RWPE1 (cell line): ENCODE measurements around the gene PRKCH.

ENCODE experiments used
- CTCF ChIA-PET: fragments of 350-600 bp; sonication (Branson Sonifier 250); formaldehyde crosslinking; extraction: SDS; loops from one replicate; lab custom pipeline; 2021; lab: Yijun Ruan, JAX
- POLR2A ChIA-PET: fragments of 400-600 bp; formaldehyde crosslinking; extraction: SDS; loops from one replicate; lab custom pipeline; 2020; ENCODE audit warnings: antibody characterized with exemption; ENCODE audit not compliant: low non-redundant PET; lab: Yijun Ruan, JAX
- DNase-seq: peaks from one replicate; pipeline ENCODE4 v3.0.0; 2012; ENCODE audit warnings: low spot score
- H3K27ac ChIP-seq: fragments of 450-650 bp; 2 replicates; pipeline ENCODE4 v1.5.1; 2017
- TF ChIP-seq, protein P1 (sequence below): fragments of 450-650 bp; conservative IDR thresholded peaks from 2 replicates; pipeline ENCODE4 v1.5.1; 2017; ENCODE audit warnings: low read depth, mild to moderate bottlenecking

The PRKCH gene

DNA sequence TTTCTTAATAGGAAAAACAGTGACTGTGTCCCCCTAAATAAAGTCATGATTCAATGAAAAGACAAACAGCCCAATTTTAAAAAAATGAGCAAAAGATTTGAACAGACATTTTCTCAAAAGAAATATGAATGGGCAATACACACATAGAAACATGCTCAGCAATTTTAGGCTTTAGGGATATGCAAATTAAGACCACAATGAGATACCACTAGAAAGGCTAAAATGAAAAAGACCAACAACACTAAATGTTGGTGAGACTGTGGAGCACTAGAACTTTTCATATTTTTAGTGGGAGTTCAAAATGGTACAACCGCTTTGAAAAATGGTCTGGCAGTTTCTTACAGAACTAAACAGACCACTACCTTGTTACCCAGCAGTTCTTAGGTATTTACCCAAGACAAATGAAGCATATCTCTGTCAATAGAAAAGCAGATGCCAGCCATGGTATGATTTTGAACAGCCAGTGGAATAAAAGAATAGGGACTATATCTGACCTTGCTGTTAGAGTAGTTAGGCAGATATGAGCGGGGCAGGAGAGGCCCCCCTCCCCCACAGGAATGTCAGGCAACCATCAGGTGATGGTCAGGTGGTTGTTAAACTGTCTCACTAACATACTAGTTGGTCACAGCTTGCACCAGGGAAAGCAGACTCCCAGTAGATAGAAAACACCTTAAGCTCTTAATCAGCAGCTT, 108.8 kb downstream of the PRKCH start:
- ChIA-PET POLR2A (no interaction called here), CTCF (no interaction called here)
- TF ChIP-seq, protein P1, sequence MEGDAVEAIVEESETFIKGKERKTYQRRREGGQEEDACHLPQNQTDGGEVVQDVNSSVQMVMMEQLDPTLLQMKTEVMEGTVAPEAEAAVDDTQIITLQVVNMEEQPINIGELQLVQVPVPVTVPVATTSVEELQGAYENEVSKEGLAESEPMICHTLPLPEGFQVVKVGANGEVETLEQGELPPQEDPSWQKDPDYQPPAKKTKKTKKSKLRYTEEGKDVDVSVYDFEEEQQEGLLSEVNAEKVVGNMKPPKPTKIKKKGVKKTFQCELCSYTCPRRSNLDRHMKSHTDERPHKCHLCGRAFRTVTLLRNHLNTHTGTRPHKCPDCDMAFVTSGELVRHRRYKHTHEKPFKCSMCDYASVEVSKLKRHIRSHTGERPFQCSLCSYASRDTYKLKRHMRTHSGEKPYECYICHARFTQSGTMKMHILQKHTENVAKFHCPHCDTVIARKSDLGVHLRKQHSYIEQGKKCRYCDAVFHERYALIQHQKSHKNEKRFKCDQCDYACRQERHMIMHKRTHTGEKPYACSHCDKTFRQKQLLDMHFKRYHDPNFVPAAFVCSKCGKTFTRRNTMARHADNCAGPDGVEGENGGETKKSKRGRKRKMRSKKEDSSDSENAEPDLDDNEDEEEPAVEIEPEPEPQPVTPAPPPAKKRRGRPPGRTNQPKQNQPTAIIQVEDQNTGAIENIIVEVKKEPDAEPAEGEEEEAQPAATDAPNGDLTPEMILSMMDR = no peak
- H3K27ac ChIP-seq = no peak overlapping the region
- no peak for DNase-seq

DNA sequence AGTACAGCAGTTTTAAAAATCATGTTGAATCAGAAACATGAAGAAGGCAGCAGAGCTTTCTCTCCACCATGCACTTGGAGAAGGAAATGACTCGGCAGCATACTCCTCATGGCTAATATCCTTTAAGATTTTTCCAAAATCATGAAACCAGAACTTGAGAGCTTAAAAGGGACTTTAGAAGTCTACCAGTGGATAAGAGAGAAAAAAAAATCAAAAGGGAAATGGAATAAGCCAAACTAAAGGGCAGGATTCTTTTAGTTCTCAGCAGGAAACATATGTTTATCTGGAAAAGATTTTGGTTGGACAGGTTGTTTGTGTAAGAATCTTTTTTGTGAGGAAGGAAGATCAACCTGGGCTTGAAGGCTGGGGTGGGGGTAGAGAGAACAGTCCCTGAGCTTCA, 111.8 kb downstream of the PRKCH start:
- ChIA-PET CTCF (interaction anchor here (0.8 to 1.2 kb wide), 2 partner anchors 12 to 315 kb away, joined by 3 read pairs; no protein-coding TSS in a partner anchor), POLR2A (no interaction called here)
- DNase-seq = no peak
- TF ChIP-seq, protein P1 = no peak
- H3K27ac ChIP-seq = no peak overlapping the region

DNA sequence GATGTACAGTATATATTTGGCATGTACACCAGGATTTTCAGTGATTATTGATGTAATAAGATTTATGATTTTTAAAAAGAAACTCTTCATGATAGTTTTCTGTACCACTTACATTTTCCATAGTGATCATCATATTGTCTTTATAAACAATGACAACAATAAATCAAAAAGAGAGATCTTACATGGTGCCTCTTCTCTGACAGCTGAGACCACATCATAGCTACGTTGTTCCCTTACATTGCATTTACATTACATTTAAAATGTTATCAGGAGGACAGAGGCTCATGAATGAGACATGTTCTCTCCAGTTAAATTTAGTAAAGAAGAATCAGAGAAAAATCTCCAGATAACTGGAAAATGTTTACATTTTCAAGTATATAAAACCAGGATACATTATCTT, 112.4 kb downstream of the PRKCH start:
- DNase-seq = no peak
- H3K27ac ChIP-seq = no peak overlapping the region
- TF ChIP-seq, protein P1 = no peak
- ChIA-PET POLR2A (no interaction called here), CTCF (interaction anchor here (1.2 kb wide), 1 partner anchor 13 kb away, joined by 3 read pairs; no protein-coding TSS in a partner anchor)

DNA sequence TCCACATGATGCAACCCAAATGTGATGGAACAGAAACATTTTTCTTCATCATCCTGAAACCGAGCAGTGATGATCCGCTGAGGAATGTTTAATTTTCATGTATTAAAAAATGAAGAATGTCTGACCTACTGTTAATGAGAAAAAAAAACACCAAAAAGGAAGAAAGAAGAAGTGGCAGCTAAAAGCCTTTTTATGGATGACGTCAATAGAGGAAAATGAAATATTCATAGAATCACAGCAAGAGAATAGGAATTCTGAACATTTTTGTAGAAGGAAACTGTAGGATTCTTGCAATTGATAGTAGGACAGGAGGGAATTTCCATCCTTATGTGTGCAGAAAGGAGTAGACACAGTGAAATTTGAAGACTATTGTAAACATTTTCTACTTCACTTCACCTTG, 112.9 kb downstream of the PRKCH start:
- TF ChIP-seq, protein P1 = no peak
- CTCF ChIA-PET = no interaction called here
- no peak overlapping the region for H3K27ac ChIP-seq
- POLR2A ChIA-PET = no interaction called here
- DNase-seq = no peak

DNA sequence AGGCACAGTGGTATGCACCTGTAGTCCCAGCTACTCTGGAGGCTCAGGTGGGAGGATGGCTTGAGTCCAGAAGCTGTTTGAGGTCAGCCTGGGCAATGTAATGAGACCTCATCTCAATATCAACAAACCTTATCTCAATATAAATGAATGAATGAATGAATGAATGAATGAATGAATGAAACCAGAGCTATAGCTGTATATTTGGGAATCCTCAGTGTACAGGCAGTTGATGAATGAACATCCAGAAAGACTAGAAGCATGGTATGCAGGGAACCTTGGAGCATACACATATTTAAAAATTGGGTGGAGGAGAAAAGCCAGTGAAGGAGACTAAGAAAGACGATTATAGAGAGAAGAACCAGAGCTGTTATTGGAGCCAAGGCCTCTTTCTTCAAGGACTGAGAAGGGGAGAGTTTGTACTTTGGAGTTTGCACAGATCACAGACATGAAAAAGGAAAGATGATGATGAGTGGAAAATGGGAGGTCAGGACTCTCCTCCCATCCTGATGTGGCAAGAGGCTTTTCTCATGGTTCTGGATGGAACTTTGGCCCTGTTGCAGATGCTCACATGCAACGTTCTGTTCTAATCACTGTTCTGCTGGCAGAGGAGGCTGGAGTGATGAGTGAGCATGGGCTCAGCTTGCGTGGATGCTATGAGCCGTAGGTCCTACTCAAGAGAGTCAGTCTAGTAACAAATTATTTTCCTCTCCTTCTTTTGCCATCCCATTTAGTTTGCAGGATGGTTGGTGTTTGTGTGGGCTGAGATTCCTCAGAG, 114.4 kb downstream of the PRKCH start:
- ChIA-PET POLR2A (no interaction called here), CTCF (no interaction called here)
- no peak for DNase-seq
- TF ChIP-seq, protein P1 = no peak
- H3K27ac ChIP-seq = no peak overlapping the region

DNA sequence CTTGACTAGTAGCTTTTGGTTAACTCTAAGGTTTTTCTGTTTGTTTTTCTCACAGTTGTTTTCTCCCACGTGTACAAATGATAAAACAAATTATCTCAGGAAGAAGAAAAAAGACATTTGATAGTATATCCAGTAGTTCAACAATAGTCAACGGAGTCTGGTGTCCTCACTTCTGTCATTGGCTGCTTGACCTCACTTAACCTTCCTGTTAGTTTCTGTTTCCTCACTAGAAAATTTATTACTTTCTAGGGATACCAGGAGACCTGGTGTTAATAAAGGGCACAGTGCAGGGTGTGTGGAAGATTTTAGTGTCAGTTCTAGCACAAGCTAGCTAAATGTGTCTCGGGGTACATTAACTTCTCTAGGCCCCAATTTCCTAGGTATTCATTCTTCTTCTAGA, 116.0 kb downstream of the PRKCH start:
- POLR2A ChIA-PET = no interaction called here

More for the DNA sequence above, 116.0 kb downstream of the PRKCH start:
- H3K27ac ChIP-seq = no peak overlapping the region
- no peak for DNase-seq
- TF ChIP-seq, protein P1 = no peak
- CTCF ChIA-PET = no interaction called here
